ENCODE data around the gene ATRN.

Gene ATRN

DNA sequence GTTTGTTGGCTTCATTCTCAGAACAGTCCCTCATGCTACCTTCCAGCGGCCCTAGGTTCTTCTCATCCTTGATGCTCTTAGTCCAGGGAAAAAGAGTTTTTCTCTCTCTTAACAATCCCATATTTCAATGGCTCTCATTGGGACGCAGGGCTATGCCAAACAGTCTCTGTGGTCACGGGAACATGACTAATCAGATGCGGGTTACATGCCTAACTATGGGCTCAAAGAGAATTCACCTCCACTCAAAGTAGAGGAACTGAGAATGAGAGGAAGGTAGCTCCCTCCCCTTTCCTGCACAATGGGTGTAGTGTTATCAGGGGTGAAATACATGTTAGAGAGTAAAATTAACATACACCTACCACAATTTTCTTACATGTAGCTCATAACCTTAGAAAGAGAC is 18.1 kb upstream of the ATRN start:
- DNase-seq (ENCODE audit: extremely low read depth, low read depth): no peak
- TF ChIP-seq, protein P1, sequence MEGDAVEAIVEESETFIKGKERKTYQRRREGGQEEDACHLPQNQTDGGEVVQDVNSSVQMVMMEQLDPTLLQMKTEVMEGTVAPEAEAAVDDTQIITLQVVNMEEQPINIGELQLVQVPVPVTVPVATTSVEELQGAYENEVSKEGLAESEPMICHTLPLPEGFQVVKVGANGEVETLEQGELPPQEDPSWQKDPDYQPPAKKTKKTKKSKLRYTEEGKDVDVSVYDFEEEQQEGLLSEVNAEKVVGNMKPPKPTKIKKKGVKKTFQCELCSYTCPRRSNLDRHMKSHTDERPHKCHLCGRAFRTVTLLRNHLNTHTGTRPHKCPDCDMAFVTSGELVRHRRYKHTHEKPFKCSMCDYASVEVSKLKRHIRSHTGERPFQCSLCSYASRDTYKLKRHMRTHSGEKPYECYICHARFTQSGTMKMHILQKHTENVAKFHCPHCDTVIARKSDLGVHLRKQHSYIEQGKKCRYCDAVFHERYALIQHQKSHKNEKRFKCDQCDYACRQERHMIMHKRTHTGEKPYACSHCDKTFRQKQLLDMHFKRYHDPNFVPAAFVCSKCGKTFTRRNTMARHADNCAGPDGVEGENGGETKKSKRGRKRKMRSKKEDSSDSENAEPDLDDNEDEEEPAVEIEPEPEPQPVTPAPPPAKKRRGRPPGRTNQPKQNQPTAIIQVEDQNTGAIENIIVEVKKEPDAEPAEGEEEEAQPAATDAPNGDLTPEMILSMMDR (IDR thresholded peaks at IDR 0.05; ENCODE audit: low read depth, low read length, missing control alignments): no peak
- H3K4me3 ChIP-seq (replicated peaks; ENCODE audit: low read depth, low read length): no peak overlapping the region

DNA sequence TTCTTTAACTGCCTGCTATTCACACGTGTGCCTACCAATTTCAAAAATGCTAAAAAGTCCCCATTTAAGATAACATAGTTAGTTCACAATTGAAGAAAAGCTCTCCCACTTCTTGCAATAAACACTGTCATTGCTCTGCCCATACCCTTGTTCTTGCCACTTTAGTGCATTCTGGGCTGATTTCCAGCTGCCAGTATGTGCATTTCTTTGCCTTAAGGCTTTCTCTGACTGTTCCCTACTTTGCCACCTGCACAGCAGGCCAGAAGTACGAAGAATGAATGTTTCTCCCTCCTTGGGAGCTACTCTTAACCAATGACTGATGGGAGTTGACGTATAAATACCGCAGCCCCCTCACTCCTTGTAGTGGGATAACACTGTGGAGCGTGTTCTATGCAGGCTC is 16.0 kb upstream of the ATRN start:
- no peak for DNase-seq (ENCODE audit: extremely low read depth, low read depth)
- no peak overlapping the region for H3K4me3 ChIP-seq (replicated peaks; ENCODE audit: low read depth, low read length)
- TF ChIP-seq, protein P1 (IDR thresholded peaks at IDR 0.05; ENCODE audit: low read depth, low read length, missing control alignments): no peak

DNA sequence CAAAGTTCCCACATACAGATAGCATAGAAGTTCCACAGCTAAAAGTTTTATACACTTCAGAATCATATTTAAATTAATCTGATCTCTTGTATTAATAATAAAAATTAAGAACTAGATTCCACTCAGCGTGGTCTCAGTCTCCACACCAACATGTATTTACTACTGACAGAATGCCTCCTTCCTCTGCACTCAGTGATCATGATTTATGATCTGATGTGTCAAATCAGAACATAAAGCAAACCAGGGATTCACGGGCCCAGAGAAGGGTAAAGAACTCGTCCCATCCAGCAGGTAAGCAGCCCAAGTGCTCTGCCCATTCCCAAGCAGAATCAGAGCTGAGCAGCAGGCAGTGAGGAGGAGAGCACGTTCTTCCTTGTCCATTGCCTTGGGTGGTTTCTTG is 14.2 kb upstream of the ATRN start:
- H3K4me3 ChIP-seq (replicated peaks; ENCODE audit: low read depth, low read length): no peak overlapping the region
- TF ChIP-seq, protein P1 (IDR thresholded peaks at IDR 0.05; ENCODE audit: low read depth, low read length, missing control alignments): no peak
- no peak for DNase-seq (ENCODE audit: extremely low read depth, low read depth)

DNA sequence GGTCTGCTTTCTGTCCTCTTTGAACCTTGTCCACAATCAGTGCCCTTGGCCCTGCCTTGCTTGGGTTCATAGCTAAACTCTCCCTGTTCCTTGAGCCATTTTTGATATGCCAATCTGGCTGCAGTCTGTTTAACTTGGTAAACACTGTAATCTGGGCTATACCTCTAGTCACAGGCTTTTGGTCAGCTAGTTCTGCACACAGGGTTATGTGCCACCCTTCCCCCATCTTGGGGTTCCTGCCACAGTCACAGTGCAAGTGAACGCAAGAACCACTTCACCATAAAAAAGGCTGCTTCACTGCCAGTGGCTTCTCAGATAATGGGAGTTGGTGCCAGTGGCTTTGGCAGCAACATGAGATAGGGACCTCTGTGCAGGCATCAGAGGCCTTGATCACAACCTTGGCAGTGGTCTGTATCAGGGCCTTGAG is 10.9 kb upstream of the ATRN start:
- no peak for DNase-seq (ENCODE audit: extremely low read depth, low read depth)
- TF ChIP-seq, protein P1 (IDR thresholded peaks at IDR 0.05; ENCODE audit: low read depth, low read length, missing control alignments): no peak
- H3K4me3 ChIP-seq (replicated peaks; ENCODE audit: low read depth, low read length): no peak overlapping the region

DNA sequence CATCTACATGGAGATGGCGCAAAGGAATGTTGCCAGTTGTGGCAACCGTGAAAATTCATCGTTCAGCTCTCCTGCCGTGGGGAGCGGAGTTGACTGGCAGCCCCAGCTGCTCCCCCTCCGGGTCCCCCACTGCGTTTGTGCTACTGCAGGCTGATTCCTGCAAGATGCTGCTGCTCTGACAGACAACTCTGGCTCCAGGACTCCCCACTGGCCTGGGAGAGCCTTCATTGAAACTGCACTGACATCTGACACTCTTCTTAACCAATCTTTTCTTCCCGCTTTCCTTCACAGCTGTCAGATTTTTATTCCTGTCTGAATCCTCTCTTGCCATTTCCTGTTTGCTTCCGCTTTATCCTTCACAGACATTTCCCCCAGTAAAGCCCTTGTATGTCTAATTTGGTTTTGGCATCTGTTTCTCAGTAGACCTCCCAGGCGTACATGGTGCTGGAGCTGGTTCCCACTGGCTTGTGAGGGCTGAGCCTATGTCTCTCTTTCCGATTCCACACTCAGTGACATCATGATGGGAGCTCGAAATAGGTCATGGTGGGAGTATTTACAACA is 9.5 kb upstream of the ATRN start:
- TF ChIP-seq, protein P1 (IDR thresholded peaks at IDR 0.05; ENCODE audit: low read depth, low read length, missing control alignments): no peak
- H3K4me3 ChIP-seq (replicated peaks; ENCODE audit: low read depth, low read length): no peak overlapping the region
- DNase-seq (ENCODE audit: extremely low read depth, low read depth): peak; percentile 3

DNA sequence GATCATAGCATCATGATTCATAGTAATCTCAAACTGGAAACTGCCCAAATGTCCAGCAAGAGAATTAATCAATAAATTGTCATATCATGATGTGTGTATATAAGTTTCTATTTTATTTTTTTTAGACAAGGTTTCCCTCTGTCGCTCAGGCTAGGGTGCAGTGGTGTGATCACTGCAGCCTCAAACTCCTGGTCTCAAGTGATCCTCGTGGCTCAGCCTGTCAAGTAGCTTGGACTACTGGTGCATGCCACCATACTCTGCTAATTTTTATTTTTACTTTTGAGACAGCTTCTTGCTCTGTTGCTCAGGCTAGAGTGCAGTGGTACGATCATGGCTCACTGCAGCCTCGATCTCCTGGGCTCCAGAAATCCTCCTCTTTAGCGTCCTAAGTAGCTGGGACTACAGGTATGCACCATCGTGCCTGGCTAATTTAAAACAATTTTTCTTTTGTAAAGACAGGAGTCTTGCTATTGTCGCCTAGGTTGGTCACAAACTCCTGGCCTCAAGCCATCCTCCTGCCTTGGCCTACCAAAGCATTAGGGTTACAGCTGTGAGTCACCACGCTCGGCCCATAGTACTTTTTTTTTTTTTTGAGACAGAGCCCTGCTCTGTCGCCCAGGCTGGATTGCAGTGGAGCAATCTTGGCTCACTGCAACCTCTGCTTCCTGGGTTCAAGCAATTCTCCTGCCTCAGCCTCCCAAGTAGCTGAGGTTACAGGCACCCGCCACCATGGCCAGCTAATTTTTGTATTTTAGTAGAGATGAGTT is 8.7 kb upstream of the ATRN start:
- TF ChIP-seq, protein P1 (IDR thresholded peaks at IDR 0.05; ENCODE audit: low read depth, low read length, missing control alignments): no peak
- DNase-seq (ENCODE audit: extremely low read depth, low read depth): no peak
- H3K4me3 ChIP-seq (replicated peaks; ENCODE audit: low read depth, low read length): no peak overlapping the region

Data from HFF-Myc (cell line).